GM12874 (cell line): Measurements from ENCODE around the gene ASMTL.

Experiments
- TF ChIP-seq, protein P1 (sequence below): IDR thresholded peaks from 2 replicates; pipeline ENCODE4 v1.5.1; 2011; ENCODE audit warnings: low read depth, mild to moderate bottlenecking, control low read depth, low read length, moderate library complexity; ENCODE audit not compliant: insufficient read depth

ASMTL gene

GRCh38 chrX:1422135-1422465 is 30.6 kb downstream of the ASMTL start:
- TF ChIP-seq, protein P1, sequence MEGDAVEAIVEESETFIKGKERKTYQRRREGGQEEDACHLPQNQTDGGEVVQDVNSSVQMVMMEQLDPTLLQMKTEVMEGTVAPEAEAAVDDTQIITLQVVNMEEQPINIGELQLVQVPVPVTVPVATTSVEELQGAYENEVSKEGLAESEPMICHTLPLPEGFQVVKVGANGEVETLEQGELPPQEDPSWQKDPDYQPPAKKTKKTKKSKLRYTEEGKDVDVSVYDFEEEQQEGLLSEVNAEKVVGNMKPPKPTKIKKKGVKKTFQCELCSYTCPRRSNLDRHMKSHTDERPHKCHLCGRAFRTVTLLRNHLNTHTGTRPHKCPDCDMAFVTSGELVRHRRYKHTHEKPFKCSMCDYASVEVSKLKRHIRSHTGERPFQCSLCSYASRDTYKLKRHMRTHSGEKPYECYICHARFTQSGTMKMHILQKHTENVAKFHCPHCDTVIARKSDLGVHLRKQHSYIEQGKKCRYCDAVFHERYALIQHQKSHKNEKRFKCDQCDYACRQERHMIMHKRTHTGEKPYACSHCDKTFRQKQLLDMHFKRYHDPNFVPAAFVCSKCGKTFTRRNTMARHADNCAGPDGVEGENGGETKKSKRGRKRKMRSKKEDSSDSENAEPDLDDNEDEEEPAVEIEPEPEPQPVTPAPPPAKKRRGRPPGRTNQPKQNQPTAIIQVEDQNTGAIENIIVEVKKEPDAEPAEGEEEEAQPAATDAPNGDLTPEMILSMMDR, result no peak

- TF ChIP-seq, protein P1, result no peak
Measured at GRCh38 chrX:1421433-1422134, 31.1 kb downstream of the ASMTL start.

GRCh38 chrX:1420371-1420770 is 32.3 kb downstream of the ASMTL start:
- TF ChIP-seq, protein P1, result no peak

- TF ChIP-seq, protein P1, result no peak
Measured at GRCh38 chrX:1419545-1420355, 33.0 kb downstream of the ASMTL start.

GRCh38 chrX:1418901-1419544 is 33.7 kb downstream of the ASMTL start:
- TF ChIP-seq, protein P1, result no peak

DNA sequence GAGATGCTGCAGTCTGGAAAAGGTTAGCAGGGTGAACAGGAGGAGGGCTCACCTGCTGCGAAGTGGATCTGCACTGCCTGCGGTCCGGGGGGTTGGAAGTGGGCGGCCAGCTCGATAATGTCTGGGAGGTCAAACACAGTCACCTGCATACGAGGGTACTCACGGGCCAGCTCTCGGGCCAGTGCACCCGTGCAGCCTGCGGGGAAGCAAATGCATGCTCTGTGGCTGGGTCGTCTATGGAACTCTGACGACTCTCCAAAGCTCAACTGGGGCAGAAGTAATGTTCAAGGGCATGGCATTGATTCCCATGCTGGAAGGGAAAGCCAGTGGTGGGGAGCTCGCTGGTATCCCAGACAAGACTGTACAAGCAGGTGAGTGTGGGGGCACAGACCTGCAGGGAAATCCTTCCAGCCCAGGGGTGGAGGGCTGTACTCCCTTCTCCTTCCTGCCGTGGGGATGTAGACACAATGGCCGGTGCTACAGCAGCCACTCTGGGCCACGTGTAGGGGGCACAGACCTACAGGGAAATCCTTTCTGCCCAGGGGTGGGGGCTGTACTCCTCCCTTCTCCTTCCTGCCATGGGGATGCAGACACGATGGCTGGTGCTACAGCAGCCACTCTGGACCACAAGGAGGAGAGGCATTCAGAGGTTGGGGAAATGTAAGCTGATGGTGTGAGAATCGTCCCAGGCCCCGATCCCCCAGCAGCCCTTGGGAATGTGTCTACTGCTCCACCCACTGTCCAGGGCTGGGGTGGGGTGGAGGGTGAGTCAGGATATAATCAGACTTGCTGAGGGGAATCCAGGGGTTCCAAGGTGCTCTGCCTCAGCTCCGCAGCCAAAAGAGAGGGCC is 34.6 kb downstream of the ASMTL start:
- TF ChIP-seq, protein P1, result no peak
